Ishikawa (cell line): ENCODE data around the gene TAB3.

Source experiments
- CEBPB ChIP-seq: IDR thresholded peaks from 2 replicates; pipeline ENCODE4 v1.6.1; 2012
- CREB1 ChIP-seq: IDR thresholded peaks from 2 replicates; pipeline ENCODE4 v1.6.1; 2012; ENCODE audit warnings: low read depth
- EGR1 ChIP-seq: IDR thresholded peaks from 2 replicates; pipeline ENCODE4 v1.6.1; 2012
- EP300 ChIP-seq: IDR thresholded peaks from 2 replicates; pipeline ENCODE4 v1.6.1; 2012; ENCODE audit warnings: borderline replicate concordance
- FOXM1 ChIP-seq: IDR thresholded peaks from 2 replicates; pipeline ENCODE4 v1.6.1; 2012; ENCODE audit warnings: low read depth, borderline replicate concordance
- NFIC ChIP-seq: IDR thresholded peaks from 2 replicates; pipeline ENCODE4 v1.6.1; 2012
- RAD21 ChIP-seq: IDR thresholded peaks from 2 replicates; pipeline ENCODE4 v1.6.1; 2012; ENCODE audit warnings: low read depth
- TAF1 ChIP-seq: IDR thresholded peaks from 2 replicates; pipeline ENCODE4 v1.6.1; 2012; ENCODE audit warnings: low read depth, mild to moderate bottlenecking
- TCF12 ChIP-seq: IDR thresholded peaks from 2 replicates; pipeline ENCODE4 v1.6.1; 2012; ENCODE audit warnings: low read depth
- TEAD4 ChIP-seq: IDR thresholded peaks from 2 replicates; pipeline ENCODE4 v1.6.1; 2012
- YY1 ChIP-seq: IDR thresholded peaks from 2 replicates; pipeline ENCODE4 v1.6.1; 2012; ENCODE audit warnings: low read depth
- ZBTB7A ChIP-seq: IDR thresholded peaks from 2 replicates; pipeline ENCODE4 v1.6.1; 2012; ENCODE audit warnings: low read depth
- TF ChIP-seq, protein P1 (sequence below): IDR thresholded peaks from 2 replicates; pipeline ENCODE4 v1.6.1; 2012
- TF ChIP-seq, protein P2 (sequence below): IDR thresholded peaks from 2 replicates; pipeline ENCODE4 v1.6.1; 2012
- TF ChIP-seq, protein P3 (sequence below): IDR thresholded peaks from 2 replicates; pipeline ENCODE4 v1.6.1; 2012; ENCODE audit warnings: low read depth, mild to moderate bottlenecking

Gene TAB3

DNA sequence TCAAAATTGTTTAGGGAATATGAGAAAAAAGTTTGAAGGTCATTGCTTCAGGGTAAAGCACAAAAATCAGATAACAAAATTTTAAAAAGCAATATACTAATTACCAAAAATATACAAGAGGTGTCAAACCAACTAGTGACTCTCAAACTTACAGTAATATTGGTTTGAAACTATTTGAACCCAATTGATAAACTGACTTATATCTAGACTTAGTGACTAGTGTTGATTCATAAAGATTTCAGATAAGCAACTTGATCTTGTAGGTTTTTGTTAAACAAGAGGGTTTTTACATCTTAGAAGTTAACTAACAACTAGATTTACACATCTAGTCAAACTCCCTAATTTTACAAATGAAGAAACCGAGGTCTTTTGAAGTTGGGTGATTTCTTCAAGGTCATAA is 7.7 kb downstream of the TAB3 start:
- TF ChIP-seq EP300 (no peak), RAD21 (no peak), ZBTB7A (no peak), CREB1 (no peak), NFIC (no peak), FOXM1 (no peak)

DNA sequence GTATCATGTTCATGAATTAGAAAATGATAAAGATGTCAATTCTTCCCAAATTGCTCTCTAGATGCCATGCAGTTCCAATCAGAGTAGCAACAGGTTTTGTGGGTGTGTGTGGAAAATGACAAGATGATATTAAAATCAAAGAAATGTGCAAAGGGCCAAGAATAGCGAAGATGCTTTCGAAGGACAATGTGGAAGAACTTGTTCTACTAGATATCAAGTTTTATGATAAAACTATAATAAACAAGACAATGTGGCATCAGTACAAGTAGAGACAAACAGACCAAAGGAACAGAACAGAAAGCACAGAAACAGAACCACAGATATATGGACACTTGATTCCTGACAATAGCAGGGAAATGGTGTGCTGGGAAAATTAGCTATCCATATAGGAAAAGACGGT is 9.0 kb downstream of the TAB3 start:
- TF ChIP-seq, protein P1, sequence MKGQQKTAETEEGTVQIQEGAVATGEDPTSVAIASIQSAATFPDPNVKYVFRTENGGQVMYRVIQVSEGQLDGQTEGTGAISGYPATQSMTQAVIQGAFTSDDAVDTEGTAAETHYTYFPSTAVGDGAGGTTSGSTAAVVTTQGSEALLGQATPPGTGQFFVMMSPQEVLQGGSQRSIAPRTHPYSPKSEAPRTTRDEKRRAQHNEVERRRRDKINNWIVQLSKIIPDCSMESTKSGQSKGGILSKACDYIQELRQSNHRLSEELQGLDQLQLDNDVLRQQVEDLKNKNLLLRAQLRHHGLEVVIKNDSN, result no peak
- no peak for TF ChIP-seq CEBPB
- TF ChIP-seq, protein P2, sequence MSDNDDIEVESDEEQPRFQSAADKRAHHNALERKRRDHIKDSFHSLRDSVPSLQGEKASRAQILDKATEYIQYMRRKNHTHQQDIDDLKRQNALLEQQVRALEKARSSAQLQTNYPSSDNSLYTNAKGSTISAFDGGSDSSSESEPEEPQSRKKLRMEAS, result no peak
- no peak for TF ChIP-seq EP300

DNA sequence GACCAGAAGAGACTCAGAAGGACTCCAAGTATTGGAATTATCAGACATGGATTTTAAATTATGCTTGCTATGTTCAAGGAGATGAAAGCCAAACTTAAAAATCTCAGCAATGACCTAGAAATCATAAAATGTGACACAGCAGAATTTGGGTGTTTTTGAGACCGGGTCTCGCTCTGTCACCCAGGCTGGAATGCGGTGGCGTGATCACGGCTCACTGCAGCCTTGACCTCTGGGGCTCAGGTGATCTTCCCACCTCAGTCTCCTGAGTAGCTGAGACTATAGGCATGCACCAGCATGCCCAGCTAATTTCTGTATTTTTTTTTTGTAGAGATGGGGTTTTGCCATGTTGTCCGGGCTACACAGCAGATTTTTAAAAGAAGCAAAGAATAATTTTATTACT is 12.7 kb downstream of the TAB3 start:
- TF ChIP-seq FOXM1, result no peak
- no peak for TF ChIP-seq NFIC

DNA sequence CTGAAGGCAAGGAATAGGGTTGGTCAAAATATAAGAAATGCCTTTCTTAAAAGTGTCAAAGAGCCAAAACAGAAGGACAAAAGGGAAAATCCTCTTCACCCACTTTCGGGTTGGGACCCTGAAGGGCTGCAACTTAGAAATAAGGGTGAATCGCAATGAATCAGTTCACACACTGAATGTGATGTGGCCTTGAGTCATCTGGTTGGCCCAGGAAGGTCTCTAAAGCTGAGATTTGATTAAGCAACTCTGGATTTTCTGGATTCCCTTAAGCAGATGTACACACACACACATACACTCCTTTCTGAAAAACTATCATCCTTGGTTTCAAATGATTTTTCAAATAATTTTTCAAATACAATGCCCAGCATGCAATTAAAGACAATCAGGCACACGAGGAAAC is 13.1 kb downstream of the TAB3 start:
- TF ChIP-seq CREB1 (no peak), EP300 (no peak), RAD21 (no peak), TEAD4 (no peak), YY1 (no peak), EGR1 (no peak), TCF12 (no peak), TAF1 (no peak), CEBPB (no peak), FOXM1 (no peak), NFIC (no peak)
- TF ChIP-seq, protein P2, result no peak
- TF ChIP-seq, protein P1, result no peak
- TF ChIP-seq, protein P3, sequence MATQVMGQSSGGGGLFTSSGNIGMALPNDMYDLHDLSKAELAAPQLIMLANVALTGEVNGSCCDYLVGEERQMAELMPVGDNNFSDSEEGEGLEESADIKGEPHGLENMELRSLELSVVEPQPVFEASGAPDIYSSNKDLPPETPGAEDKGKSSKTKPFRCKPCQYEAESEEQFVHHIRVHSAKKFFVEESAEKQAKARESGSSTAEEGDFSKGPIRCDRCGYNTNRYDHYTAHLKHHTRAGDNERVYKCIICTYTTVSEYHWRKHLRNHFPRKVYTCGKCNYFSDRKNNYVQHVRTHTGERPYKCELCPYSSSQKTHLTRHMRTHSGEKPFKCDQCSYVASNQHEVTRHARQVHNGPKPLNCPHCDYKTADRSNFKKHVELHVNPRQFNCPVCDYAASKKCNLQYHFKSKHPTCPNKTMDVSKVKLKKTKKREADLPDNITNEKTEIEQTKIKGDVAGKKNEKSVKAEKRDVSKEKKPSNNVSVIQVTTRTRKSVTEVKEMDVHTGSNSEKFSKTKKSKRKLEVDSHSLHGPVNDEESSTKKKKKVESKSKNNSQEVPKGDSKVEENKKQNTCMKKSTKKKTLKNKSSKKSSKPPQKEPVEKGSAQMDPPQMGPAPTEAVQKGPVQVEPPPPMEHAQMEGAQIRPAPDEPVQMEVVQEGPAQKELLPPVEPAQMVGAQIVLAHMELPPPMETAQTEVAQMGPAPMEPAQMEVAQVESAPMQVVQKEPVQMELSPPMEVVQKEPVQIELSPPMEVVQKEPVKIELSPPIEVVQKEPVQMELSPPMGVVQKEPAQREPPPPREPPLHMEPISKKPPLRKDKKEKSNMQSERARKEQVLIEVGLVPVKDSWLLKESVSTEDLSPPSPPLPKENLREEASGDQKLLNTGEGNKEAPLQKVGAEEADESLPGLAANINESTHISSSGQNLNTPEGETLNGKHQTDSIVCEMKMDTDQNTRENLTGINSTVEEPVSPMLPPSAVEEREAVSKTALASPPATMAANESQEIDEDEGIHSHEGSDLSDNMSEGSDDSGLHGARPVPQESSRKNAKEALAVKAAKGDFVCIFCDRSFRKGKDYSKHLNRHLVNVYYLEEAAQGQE, result no peak

DNA sequence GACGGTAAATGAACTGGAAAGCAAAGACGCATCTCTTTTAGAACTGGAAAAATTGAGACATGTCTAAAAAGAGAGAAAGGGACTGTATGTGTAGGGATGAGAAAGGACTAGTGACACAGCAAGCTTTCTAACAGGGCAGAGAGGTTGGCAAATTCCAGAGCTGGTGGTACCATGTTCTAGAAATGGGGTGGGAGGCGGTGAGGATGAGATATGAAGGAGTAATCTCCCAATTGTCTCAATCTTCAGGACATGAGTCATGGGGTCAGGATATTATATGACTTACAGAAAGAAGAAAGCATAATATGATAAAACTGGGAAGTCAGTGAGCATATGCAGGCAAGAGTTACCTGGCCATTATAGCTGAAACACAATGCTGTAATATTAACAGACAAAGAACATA is 14.2 kb downstream of the TAB3 start:
- TF ChIP-seq CREB1 (no peak), NFIC (no peak), RAD21 (no peak), EGR1 (no peak), YY1 (no peak), ZBTB7A (no peak), TAF1 (no peak), TCF12 (no peak), TEAD4 (no peak), EP300 (no peak), FOXM1 (no peak), CEBPB (no peak)
- TF ChIP-seq, protein P1, result no peak
- TF ChIP-seq, protein P2, result no peak
- TF ChIP-seq, protein P3, result no peak

DNA sequence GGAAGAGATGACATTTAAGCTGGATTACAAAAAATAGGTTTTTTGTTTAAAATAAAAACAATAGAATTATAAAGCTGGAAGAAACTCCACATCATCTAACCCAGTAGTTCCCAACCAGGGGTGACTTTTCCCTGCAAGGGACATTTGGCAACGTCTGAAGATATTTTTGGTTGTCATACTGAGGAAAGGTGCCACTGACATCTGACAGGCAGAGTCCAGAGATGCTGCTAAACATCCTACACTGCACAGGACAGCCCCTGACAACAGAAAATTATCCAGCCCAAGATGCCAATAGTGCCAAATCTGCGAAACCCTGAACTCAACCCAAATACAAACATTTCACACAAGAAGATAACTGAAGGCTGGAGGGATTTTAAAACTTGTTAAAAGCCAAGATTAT is 18.5 kb downstream of the TAB3 start:
- TF ChIP-seq ZBTB7A, result no peak
- TF ChIP-seq FOXM1, result no peak
- TF ChIP-seq EGR1, result no peak
- no peak for TF ChIP-seq NFIC
- TF ChIP-seq, protein P3, result no peak
- TF ChIP-seq TAF1, result no peak
- no peak for TF ChIP-seq TCF12
